Mammary epithelial cell (primary cell): Measurements from ENCODE around the gene NRN1.

Experiments
- EZH2 ChIP-seq: IDR thresholded peaks from 2 replicates; pipeline ENCODE4 v1.6.1; 2012; ENCODE audit warnings: low read length, inconsistent platforms, borderline replicate concordance
- TF ChIP-seq, protein P1 (sequence below), 2 donors: IDR thresholded peaks in 1 of 2; conservative IDR thresholded peaks in 1 of 2; 2 replicates each; pipeline ENCODE4 v1.5.1; 2011 to 2012; ENCODE audit warnings: inconsistent platforms in 2 of 2, low read length in 2 of 2, mild to moderate bottlenecking in 2 of 2, control low read depth in 1 of 2, low read depth in 1 of 2; ENCODE audit not compliant: insufficient read depth in 1 of 2; ENCODE audit errors: extremely low read depth in 1 of 2

GRCh38 chr6:5998236-5998635 lies 8.5 kb downstream of the NRN1 start:
- TF ChIP-seq, protein P1, sequence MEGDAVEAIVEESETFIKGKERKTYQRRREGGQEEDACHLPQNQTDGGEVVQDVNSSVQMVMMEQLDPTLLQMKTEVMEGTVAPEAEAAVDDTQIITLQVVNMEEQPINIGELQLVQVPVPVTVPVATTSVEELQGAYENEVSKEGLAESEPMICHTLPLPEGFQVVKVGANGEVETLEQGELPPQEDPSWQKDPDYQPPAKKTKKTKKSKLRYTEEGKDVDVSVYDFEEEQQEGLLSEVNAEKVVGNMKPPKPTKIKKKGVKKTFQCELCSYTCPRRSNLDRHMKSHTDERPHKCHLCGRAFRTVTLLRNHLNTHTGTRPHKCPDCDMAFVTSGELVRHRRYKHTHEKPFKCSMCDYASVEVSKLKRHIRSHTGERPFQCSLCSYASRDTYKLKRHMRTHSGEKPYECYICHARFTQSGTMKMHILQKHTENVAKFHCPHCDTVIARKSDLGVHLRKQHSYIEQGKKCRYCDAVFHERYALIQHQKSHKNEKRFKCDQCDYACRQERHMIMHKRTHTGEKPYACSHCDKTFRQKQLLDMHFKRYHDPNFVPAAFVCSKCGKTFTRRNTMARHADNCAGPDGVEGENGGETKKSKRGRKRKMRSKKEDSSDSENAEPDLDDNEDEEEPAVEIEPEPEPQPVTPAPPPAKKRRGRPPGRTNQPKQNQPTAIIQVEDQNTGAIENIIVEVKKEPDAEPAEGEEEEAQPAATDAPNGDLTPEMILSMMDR (conservative IDR thresholded peaks at IDR 0.05 in 1 of 2, IDR thresholded peaks at IDR 0.05 in 1 of 2; ENCODE audit: extremely low read depth in 1 of 2, insufficient read depth in 1 of 2, low read depth in 1 of 2, low read length in 2 of 2): no peak
- TF ChIP-seq EZH2: peak; percentile 44
